ENCODE data around the gene HOXA6. TPM values are rescaled to one million over a fixed set of nuclear protein-coding genes. Genes with fewer than 3 reads are reported as not detected.

The HOXA6 gene
- total RNA-seq, 1 donor from 2014 or later: 45.6 TPM

GRCh38 chr7:27123477-27124053 is 24.0 kb downstream of the HOXA6 start:
- Mint-ChIP-seq H3K9me3 (no peaks in the 10 kb centered on the region), H3K4me3 (peak overlapping the region; percentile 88), H3K4me1 (peaks cover 100% of the 10 kb centered on the region), H3K36me3 (peaks cover 34% of the 10 kb centered on the region), H3K27ac (peak overlapping the region; percentile 100), H3K27me3 (ENCODE audit: low read depth) (no peaks in the 10 kb centered on the region)
- no peak for DNase-seq (ENCODE audit: low spot score in 2 of 2, unreplicated experiment in 2 of 2)
- no peak for TF ChIP-seq CTCF (IDR thresholded peaks at IDR 0.05; ENCODE audit: unreplicated experiment)

- H3K27ac Mint-ChIP-seq: peak overlapping the region; percentile 100
- peaks cover 31% of the 10 kb centered on the region for H3K36me3 Mint-ChIP-seq
- DNase-seq (ENCODE audit: low spot score in 2 of 2, unreplicated experiment in 2 of 2): peak in 1 of 2 experiments; percentile 49
- no peak for TF ChIP-seq CTCF (IDR thresholded peaks at IDR 0.05; ENCODE audit: unreplicated experiment)
- no peaks in the 10 kb centered on the region for H3K27me3 Mint-ChIP-seq (ENCODE audit: low read depth)
- peak overlapping the region; percentile 88 for H3K4me3 Mint-ChIP-seq
- H3K4me1 Mint-ChIP-seq: peaks cover 100% of the 10 kb centered on the region
- no peaks in the 10 kb centered on the region for H3K9me3 Mint-ChIP-seq
These were observed 24.5 kb downstream of the HOXA6 start for GRCh38 chr7:27123007-27123476.

- peaks cover 99% of the 10 kb centered on the region for H3K4me1 Mint-ChIP-seq
- H3K9me3 Mint-ChIP-seq: no peaks in the 10 kb centered on the region
- H3K36me3 Mint-ChIP-seq: peaks cover 29% of the 10 kb centered on the region
- no peak for TF ChIP-seq CTCF (IDR thresholded peaks at IDR 0.05; ENCODE audit: unreplicated experiment)
- H3K27ac Mint-ChIP-seq: peak overlapping the region; percentile 100
- DNase-seq (ENCODE audit: low spot score in 2 of 2, unreplicated experiment in 2 of 2): peak in 1 of 2 experiments; percentile 55
- peak overlapping the region; percentile 88 for H3K4me3 Mint-ChIP-seq
- no peaks in the 10 kb centered on the region for H3K27me3 Mint-ChIP-seq (ENCODE audit: low read depth)
These were observed 25.3 kb downstream of the HOXA6 start for GRCh38 chr7:27122077-27122910.

- TF ChIP-seq CTCF (IDR thresholded peaks at IDR 0.05; ENCODE audit: unreplicated experiment): no peak
- H3K27ac Mint-ChIP-seq: peak overlapping the region; percentile 100
- peaks cover 29% of the 10 kb centered on the region for H3K36me3 Mint-ChIP-seq
- DNase-seq (ENCODE audit: low spot score in 2 of 2, unreplicated experiment in 2 of 2): no peak
- H3K4me3 Mint-ChIP-seq: peak overlapping the region; percentile 88
- H3K4me1 Mint-ChIP-seq: peaks cover 97% of the 10 kb centered on the region
- no peaks in the 10 kb centered on the region for H3K27me3 Mint-ChIP-seq (ENCODE audit: low read depth)
- H3K9me3 Mint-ChIP-seq: no peaks in the 10 kb centered on the region
These were observed 25.9 kb downstream of the HOXA6 start for GRCh38 chr7:27121684-27122076.

GRCh38 chr7:27119412-27119911 is 28.1 kb downstream of the HOXA6 start:
- H3K27me3 Mint-ChIP-seq (ENCODE audit: low read depth): no peaks in the 10 kb centered on the region
- no peaks in the 10 kb centered on the region for H3K9me3 Mint-ChIP-seq
- TF ChIP-seq CTCF (IDR thresholded peaks at IDR 0.05; ENCODE audit: unreplicated experiment): no peak
- peak in 1 of 2 experiments; percentile 30 for DNase-seq (ENCODE audit: low spot score in 2 of 2, unreplicated experiment in 2 of 2)
- H3K4me3 Mint-ChIP-seq: peak overlapping the region; percentile 88
- H3K36me3 Mint-ChIP-seq: peaks cover 42% of the 10 kb centered on the region
- peaks cover 79% of the 10 kb centered on the region for H3K4me1 Mint-ChIP-seq
- peak overlapping the region; percentile 100 for H3K27ac Mint-ChIP-seq
